Measurements from ENCODE around the gene FAM174B. TPM values are rescaled to one million over a fixed set of nuclear protein-coding genes. Genes with fewer than 3 reads are reported as not detected.

FAM174B gene
- total RNA-seq, 1 experiment from 2014 or later = 8.3 TPM

- Histone ChIP-seq H3K27me3 (no peaks in the 10 kb centered on the region; the same call in 1 of the 2 replicates), H3K4me1 (no peaks in the 10 kb centered on the region; the same call in 1 of the 2 replicates), H3K27ac (no peak overlapping the region), H3K36me3 (no peaks in the 10 kb centered on the region), H3K4me3 (no peak overlapping the region), H3K9me3 (replicated peaks) (no peaks in the 10 kb centered on the region)
- DNase-seq = no peak
Observed at GRCh38 chr15:92574566-92574965, 81.0 kb downstream of the FAM174B start.

DNA sequence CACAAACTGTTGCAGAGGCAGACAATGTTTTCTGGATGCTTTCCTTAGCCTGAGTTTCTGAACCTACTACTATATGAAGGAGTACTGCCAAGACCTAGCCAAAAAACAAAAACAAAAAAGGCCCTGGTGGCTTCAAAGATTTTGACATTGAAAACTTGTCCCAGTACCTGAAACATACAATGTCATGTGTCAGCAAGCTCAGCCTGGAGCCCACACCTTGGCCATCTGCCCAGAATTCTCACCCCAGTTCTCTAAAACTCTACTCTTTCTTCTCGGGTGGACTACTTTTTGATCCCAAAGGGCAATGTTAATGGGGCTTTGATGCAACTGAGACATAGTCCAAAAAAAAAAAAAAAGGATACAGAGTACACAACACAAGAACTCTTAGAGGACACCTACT is 81.4 kb downstream of the FAM174B start:
- H3K27ac ChIP-seq = no peak overlapping the region
- H3K4me1 ChIP-seq = no peaks in the 10 kb centered on the region; the same call in 1 of the 2 replicates
- H3K27me3 ChIP-seq = no peaks in the 10 kb centered on the region; the same call in 1 of the 2 replicates
- H3K4me3 ChIP-seq = no peak overlapping the region
- H3K36me3 ChIP-seq = no peaks in the 10 kb centered on the region
- no peak for DNase-seq
- no peaks in the 10 kb centered on the region for H3K9me3 ChIP-seq (replicated peaks)

- H3K27ac ChIP-seq = no peak overlapping the region
- H3K9me3 ChIP-seq (replicated peaks) = no peaks in the 10 kb centered on the region
- DNase-seq = peak in 1 of 2 experiments; percentile 46
- H3K4me3 ChIP-seq = no peak overlapping the region
- no peaks in the 10 kb centered on the region for H3K27me3 ChIP-seq
- no peaks in the 10 kb centered on the region for H3K36me3 ChIP-seq
- no peaks in the 10 kb centered on the region; the same call in 1 of the 2 replicates for H3K4me1 ChIP-seq
Observed at GRCh38 chr15:92571824-92572223, 83.8 kb downstream of the FAM174B start.

DNA sequence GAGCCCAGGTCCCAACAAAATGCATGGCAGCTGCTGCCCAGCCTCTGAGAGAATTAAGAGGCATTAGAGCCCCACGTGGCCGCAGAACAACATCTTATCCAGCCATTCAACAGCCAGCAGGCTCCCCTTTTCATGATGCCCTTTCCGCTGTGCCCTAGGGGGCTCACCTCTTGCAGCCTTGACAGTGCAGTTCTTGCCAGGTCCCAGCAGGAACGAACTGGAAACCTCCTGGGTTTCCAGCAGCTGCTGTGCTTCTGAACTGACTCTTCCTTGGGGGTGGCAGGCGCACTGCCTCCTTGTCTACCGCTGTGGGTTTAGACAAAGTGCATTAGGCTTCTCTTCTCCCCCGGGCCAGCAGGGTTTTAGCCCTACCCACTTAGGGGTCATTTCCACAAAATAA is 85.2 kb downstream of the FAM174B start:
- H3K9me3 ChIP-seq (replicated peaks) = no peaks in the 10 kb centered on the region
- no peak overlapping the region for H3K27ac ChIP-seq
- H3K27me3 ChIP-seq = no peaks in the 10 kb centered on the region
- peak in 1 of 2 experiments; percentile 49 for DNase-seq
- H3K4me3 ChIP-seq = no peak overlapping the region
- no peaks in the 10 kb centered on the region for H3K36me3 ChIP-seq
- no peaks in the 10 kb centered on the region; the same call in 1 of the 2 replicates for H3K4me1 ChIP-seq

DNA sequence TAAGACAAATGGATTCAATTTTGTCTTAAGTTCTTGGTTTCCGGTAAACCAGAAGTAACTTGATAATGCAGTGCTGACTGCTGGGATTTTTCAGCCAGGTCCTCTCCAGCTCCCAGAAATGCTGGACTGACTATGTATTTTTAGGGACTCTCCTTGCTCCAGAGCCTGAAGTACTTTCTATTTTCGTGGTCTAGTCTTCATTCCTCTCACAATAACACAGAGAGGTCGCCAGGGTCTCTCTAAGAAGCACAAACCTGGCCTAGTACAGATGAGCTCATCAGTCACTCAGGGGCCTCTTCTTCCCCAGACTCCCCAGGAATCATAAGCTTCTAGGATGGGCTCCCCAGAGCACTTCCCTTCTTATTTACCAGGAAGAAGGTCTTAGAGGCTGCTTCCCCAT is 85.8 kb downstream of the FAM174B start:
- Histone ChIP-seq H3K27ac (no peak overlapping the region), H3K4me3 (no peak overlapping the region), H3K4me1 (no peaks in the 10 kb centered on the region; the same call in 1 of the 2 replicates), H3K36me3 (no peaks in the 10 kb centered on the region), H3K27me3 (no peaks in the 10 kb centered on the region), H3K9me3 (replicated peaks) (no peaks in the 10 kb centered on the region)
- DNase-seq = no peak

Other genes starting within 250 kb of the FAM174B start
- gene CHD2, start 244.5 kb upstream of the FAM174B start, total RNA-seq (2014; rRNA removed; shearing (Covaris generic)) = 64.8 and 82.6 TPM in 2 replicates